22Rv1 (cell line): Measurements from ENCODE around the gene AKAP12.

ENCODE experiments used
- ZFX ChIP-seq: fragments of 450-650 bp; IDR thresholded peaks from 2 replicates; pipeline ENCODE4 v1.6.1; 2017; ENCODE audit warnings: antibody characterized with exemption, borderline replicate concordance
- TF ChIP-seq, protein P1 (sequence below): fragments of 450-650 bp; IDR thresholded peaks from 2 replicates; pipeline ENCODE4 v1.5.1; 2017; ENCODE audit warnings: mild to moderate bottlenecking

DNA sequence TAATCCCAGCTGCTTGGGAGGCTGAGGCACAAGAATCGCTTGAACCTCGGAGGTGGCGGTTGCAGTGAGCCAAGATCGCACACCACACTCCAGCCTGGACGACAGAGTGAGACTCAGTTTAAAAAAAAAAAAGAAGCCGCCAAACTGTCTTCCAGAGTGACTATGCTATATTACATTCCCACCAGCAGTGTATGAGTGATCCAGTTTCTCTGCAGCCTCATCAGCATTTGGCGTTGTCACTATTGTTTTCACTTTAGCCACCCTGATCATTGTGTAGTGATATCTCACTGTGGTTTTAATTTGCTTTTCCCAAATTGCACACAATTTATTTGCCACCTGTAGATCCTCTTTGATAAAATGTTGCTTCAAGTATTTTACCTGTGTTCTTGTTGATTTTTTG is 6.0 kb upstream of the AKAP12 start:
- TF ChIP-seq, protein P1, sequence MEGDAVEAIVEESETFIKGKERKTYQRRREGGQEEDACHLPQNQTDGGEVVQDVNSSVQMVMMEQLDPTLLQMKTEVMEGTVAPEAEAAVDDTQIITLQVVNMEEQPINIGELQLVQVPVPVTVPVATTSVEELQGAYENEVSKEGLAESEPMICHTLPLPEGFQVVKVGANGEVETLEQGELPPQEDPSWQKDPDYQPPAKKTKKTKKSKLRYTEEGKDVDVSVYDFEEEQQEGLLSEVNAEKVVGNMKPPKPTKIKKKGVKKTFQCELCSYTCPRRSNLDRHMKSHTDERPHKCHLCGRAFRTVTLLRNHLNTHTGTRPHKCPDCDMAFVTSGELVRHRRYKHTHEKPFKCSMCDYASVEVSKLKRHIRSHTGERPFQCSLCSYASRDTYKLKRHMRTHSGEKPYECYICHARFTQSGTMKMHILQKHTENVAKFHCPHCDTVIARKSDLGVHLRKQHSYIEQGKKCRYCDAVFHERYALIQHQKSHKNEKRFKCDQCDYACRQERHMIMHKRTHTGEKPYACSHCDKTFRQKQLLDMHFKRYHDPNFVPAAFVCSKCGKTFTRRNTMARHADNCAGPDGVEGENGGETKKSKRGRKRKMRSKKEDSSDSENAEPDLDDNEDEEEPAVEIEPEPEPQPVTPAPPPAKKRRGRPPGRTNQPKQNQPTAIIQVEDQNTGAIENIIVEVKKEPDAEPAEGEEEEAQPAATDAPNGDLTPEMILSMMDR = no peak
- no peak for TF ChIP-seq ZFX
